SU-DHL-6 (cell line): ENCODE results near the gene UGT1A4.

Experiments
- H2AFZ ChIP-seq: fragments of 200-600 bp; sonication (generic); 2 replicates; pipeline ENCODE4 v1.6.1; 2014; ENCODE audit warnings: low read depth, mild to moderate bottlenecking, moderate library complexity, mixed read lengths, antibody characterized with exemption, low read length; ENCODE audit not compliant: severe bottlenecking
- H3F3A ChIP-seq: fragments of 200-600 bp; shearing (Covaris generic); 2 replicates; pipeline ENCODE4 v1.6.0; 2016; ENCODE audit warnings: antibody characterized with exemption, mild to moderate bottlenecking; ENCODE audit not compliant: insufficient read depth
- H3K27ac ChIP-seq: fragments of 200-600 bp; sonication (generic); 2 replicates; pipeline ENCODE4 v1.5.1; 2016; ENCODE audit warnings: low read depth, mild to moderate bottlenecking, low read length, moderate library complexity, mixed read lengths
- H3K27me3 ChIP-seq: fragments of 200-600 bp; sonication (generic), shearing (Covaris generic); 2 replicates; pipeline ENCODE4 v1.6.0; 2014; ENCODE audit warnings: mild to moderate bottlenecking, low read length
- H3K36me3 ChIP-seq: fragments of 200-600 bp; sonication (generic); 2 replicates; pipeline ENCODE4 v1.6.1; 2014; ENCODE audit warnings: mild to moderate bottlenecking, low read length, mixed read lengths
- H3K4me2 ChIP-seq: fragments of 300-600, 200-600 bp; shearing (Covaris generic), sonication (generic); 2 replicates; pipeline ENCODE4 v1.6.0; 2014; ENCODE audit warnings: low read length, low read depth, mild to moderate bottlenecking; ENCODE audit not compliant: poor library complexity, severe bottlenecking
- H3K4me3 ChIP-seq: fragments of 200-600 bp; sonication (generic); 2 replicates; pipeline ENCODE4 v1.5.1; 2014; ENCODE audit warnings: antibody characterized with exemption, low read length, mild to moderate bottlenecking, mixed read lengths; ENCODE audit not compliant: insufficient read depth, poor library complexity, severe bottlenecking
- H3K79me2 ChIP-seq: fragments of 200-600 bp; sonication (generic); 2 replicates; pipeline ENCODE4 v1.6.1; 2014; ENCODE audit warnings: mild to moderate bottlenecking, low read length, moderate library complexity; ENCODE audit not compliant: insufficient read depth
- H3K9ac ChIP-seq: fragments of 200-600 bp; sonication (generic); 2 replicates; pipeline ENCODE4 v1.7.0; 2014; ENCODE audit warnings: mild to moderate bottlenecking, low read length
- H3K9me2 ChIP-seq: fragments of 200-600 bp; sonication (generic); replicated peaks from 2 replicates; pipeline ENCODE4 v1.6.1; 2014; ENCODE audit warnings: low read length; ENCODE audit not compliant: insufficient read depth
- H3K9me3 ChIP-seq: fragments of 200-600 bp; sonication (generic); 2 replicates; pipeline ENCODE4 v1.6.1; 2014; ENCODE audit warnings: low read length, mixed read lengths; ENCODE audit not compliant: insufficient read depth
- H4K20me1 ChIP-seq: fragments of 200-600 bp; sonication (generic); 2 replicates; pipeline ENCODE4 v1.6.1; 2014; ENCODE audit warnings: low read depth, mild to moderate bottlenecking, antibody characterized with exemption, low read length, moderate library complexity, mixed read lengths
- EZH2phosphoT487 ChIP-seq: fragments of 200-600 bp; sonication (generic), shearing (Covaris generic); conservative IDR thresholded peaks from 2 replicates; pipeline ENCODE4 v1.6.1; 2018; ENCODE audit warnings: mild to moderate bottlenecking, antibody characterized with exemption, low read length, moderate library complexity, mixed read lengths
- TF ChIP-seq, protein P1 (sequence below): fragments of 200-600 bp; sonication (generic); IDR thresholded peaks from one replicate; pipeline ENCODE4 v1.5.1; 2017; ENCODE audit warnings: antibody characterized with exemption, mild to moderate bottlenecking, low read length, moderate library complexity; ENCODE audit not compliant: insufficient read depth, poor library complexity, severe bottlenecking

UGT1A4 gene

DNA sequence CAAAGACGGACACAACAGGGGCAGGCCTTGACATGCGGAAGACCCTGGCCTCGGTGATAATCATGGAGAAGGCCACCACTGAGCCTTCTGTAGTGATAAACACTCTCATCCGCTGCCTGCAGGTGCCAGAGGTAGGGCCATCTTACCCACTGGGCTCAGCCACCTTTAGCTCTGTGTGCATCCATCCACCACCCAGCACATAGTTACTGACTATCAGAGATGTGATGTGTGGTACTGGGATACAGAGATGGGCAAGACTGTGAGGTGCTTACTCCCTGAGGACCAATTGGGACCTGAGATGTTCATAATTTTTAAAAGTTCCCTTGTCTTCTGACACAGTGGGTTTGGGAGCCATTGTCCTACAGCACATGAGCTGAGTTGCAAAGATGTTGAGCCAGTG, 61.2 kb downstream of the UGT1A4 start:
- Histone ChIP-seq H3K4me3 (no peak overlapping the region), H3K27me3 (no peaks in the 10 kb centered on the region), H3K9me3 (no peaks in the 10 kb centered on the region), H3K79me2 (no peaks in the 10 kb centered on the region), H3K27ac (no peak overlapping the region), H3K9ac (no peak overlapping the region), H2AFZ (no peak overlapping the region), H3K4me2 (no peak overlapping the region), H3K9me2 (no peaks in the 10 kb centered on the region), H4K20me1 (no peaks in the 10 kb centered on the region), H3F3A (no peaks in the 10 kb centered on the region), H3K36me3 (no peaks in the 10 kb centered on the region)
- TF ChIP-seq EZH2phosphoT487: no peak
- TF ChIP-seq, protein P1, sequence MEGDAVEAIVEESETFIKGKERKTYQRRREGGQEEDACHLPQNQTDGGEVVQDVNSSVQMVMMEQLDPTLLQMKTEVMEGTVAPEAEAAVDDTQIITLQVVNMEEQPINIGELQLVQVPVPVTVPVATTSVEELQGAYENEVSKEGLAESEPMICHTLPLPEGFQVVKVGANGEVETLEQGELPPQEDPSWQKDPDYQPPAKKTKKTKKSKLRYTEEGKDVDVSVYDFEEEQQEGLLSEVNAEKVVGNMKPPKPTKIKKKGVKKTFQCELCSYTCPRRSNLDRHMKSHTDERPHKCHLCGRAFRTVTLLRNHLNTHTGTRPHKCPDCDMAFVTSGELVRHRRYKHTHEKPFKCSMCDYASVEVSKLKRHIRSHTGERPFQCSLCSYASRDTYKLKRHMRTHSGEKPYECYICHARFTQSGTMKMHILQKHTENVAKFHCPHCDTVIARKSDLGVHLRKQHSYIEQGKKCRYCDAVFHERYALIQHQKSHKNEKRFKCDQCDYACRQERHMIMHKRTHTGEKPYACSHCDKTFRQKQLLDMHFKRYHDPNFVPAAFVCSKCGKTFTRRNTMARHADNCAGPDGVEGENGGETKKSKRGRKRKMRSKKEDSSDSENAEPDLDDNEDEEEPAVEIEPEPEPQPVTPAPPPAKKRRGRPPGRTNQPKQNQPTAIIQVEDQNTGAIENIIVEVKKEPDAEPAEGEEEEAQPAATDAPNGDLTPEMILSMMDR: no peak

DNA sequence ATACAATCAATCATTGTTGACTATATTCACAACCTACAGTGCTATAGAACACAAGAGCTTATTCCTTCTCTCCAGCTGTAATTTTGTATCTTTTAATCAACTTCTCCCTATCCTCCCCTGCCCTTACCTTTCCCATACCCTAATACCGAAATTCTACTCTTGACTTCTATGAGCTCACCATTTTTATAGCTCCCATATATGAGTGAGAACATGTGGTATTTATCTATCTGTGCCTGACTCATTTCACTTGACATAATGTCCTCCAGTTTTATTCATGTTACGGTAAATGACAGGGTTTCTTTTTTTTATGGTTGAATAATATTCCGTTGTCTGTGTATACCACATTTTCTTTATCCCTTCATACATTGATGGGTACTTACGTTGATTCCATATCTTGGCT, 62.2 kb downstream of the UGT1A4 start:
- TF ChIP-seq EZH2phosphoT487: no peak
- TF ChIP-seq, protein P1: no peak
- no peaks in the 10 kb centered on the region for H3K9me2 ChIP-seq
- H3K36me3 ChIP-seq: no peaks in the 10 kb centered on the region
- H4K20me1 ChIP-seq: no peaks in the 10 kb centered on the region
- no peak overlapping the region for H2AFZ ChIP-seq
- no peak overlapping the region for H3K4me3 ChIP-seq
- H3K4me2 ChIP-seq: no peak overlapping the region
- no peaks in the 10 kb centered on the region for H3K79me2 ChIP-seq
- H3K27ac ChIP-seq: no peak overlapping the region
- no peak overlapping the region for H3K9ac ChIP-seq
- H3F3A ChIP-seq: no peaks in the 10 kb centered on the region
- no peaks in the 10 kb centered on the region for H3K9me3 ChIP-seq
- no peaks in the 10 kb centered on the region for H3K27me3 ChIP-seq

DNA sequence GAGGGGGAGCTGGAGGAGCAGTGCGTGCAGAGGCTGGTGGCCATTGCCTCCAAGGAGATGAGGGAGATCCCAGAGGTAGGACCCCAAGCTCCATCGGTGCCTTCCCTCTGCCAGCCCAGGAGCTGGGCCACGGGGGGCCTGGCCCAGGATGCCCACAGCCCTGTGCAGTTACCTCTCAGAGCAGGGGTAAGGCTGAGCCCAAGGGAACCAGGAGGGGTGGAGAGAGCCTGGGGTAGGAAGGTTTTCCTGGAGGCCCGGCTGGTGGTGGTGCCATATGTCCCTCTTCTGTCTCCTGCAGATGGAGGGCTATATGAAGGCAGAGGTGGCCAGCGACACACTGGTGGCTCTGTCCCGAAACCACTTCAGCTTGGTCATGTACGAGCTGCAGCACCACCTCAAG, 71.0 kb downstream of the UGT1A4 start:
- no peak overlapping the region for H2AFZ ChIP-seq
- H3K4me2 ChIP-seq: no peak overlapping the region
- no peaks in the 10 kb centered on the region for H4K20me1 ChIP-seq
- no peak overlapping the region for H3K9ac ChIP-seq
- H3K79me2 ChIP-seq: no peaks in the 10 kb centered on the region
- TF ChIP-seq, protein P1: no peak
- no peak for TF ChIP-seq EZH2phosphoT487
- no peak overlapping the region for H3K27ac ChIP-seq
- H3K36me3 ChIP-seq: no peaks in the 10 kb centered on the region
- H3K9me2 ChIP-seq: no peaks in the 10 kb centered on the region
- no peak overlapping the region for H3K4me3 ChIP-seq
- no peaks in the 10 kb centered on the region for H3F3A ChIP-seq
- H3K27me3 ChIP-seq: no peaks in the 10 kb centered on the region
- no peaks in the 10 kb centered on the region for H3K9me3 ChIP-seq
